ENCODE measurements around the gene GNB2.

- TF ChIP-seq, protein P1, sequence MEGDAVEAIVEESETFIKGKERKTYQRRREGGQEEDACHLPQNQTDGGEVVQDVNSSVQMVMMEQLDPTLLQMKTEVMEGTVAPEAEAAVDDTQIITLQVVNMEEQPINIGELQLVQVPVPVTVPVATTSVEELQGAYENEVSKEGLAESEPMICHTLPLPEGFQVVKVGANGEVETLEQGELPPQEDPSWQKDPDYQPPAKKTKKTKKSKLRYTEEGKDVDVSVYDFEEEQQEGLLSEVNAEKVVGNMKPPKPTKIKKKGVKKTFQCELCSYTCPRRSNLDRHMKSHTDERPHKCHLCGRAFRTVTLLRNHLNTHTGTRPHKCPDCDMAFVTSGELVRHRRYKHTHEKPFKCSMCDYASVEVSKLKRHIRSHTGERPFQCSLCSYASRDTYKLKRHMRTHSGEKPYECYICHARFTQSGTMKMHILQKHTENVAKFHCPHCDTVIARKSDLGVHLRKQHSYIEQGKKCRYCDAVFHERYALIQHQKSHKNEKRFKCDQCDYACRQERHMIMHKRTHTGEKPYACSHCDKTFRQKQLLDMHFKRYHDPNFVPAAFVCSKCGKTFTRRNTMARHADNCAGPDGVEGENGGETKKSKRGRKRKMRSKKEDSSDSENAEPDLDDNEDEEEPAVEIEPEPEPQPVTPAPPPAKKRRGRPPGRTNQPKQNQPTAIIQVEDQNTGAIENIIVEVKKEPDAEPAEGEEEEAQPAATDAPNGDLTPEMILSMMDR (IDR thresholded peaks at IDR 0.05; ENCODE audit: control extremely low read depth in 1 of 3, insufficient read depth in 1 of 3, low read depth in 1 of 3, low read length in 3 of 3), result no peak
- TF ChIP-seq NRF1 (IDR thresholded peaks at IDR 0.05; ENCODE audit: low read depth, low read length), result no peak
- no peak for TF ChIP-seq CEBPB (IDR thresholded peaks at IDR 0.05; ENCODE audit: low read depth, low read length)
- no peak for TF ChIP-seq EP300 (IDR thresholded peaks at IDR 0.05; ENCODE audit: borderline replicate concordance in 1 of 2, low read depth in 2 of 2, low read length in 2 of 2)
- no peak for TF ChIP-seq MAFK (IDR thresholded peaks at IDR 0.05; ENCODE audit: low read depth, low read length)
- TF ChIP-seq RNF2 (IDR thresholded peaks at IDR 0.05; ENCODE audit: borderline replicate concordance, low read depth, low read length, missing control alignments, poor library complexity, severe bottlenecking), result no peak
- TF ChIP-seq SUZ12 (IDR thresholded peaks at IDR 0.05; ENCODE audit: low read length), result no peak
- no peak for TF ChIP-seq RBBP5 (IDR thresholded peaks at IDR 0.05; ENCODE audit: borderline replicate concordance, low read depth, low read length)
- no peak for TF ChIP-seq RAD21 (IDR thresholded peaks at IDR 0.05 in 1 of 2, conservative IDR thresholded peaks at IDR 0.05 in 1 of 2; ENCODE audit: low read depth in 2 of 2, low read length in 2 of 2)
- TF ChIP-seq SIN3A (conservative IDR thresholded peaks at IDR 0.05 in 1 of 2, IDR thresholded peaks at IDR 0.05 in 1 of 2; ENCODE audit: low read depth in 1 of 2, low read length in 2 of 2), result no peak
- TF ChIP-seq YY1 (IDR thresholded peaks at IDR 0.05; ENCODE audit: low read depth, low read length), result no peak
- TF ChIP-seq CREB1 (IDR thresholded peaks at IDR 0.05), result no peak
- TF ChIP-seq EZH2 (IDR thresholded peaks at IDR 0.05; ENCODE audit: low read depth, low read length, severe bottlenecking), result peak; percentile 64
- TF ChIP-seq USF2 (IDR thresholded peaks at IDR 0.05; ENCODE audit: low read length), result no peak
Observed at GRCh38 chr7:100720279-100720670, 46.7 kb downstream of the GNB2 start, which contains the start of gene EPO.
